Fibroblast of lung (primary cell): ENCODE measurements around the gene PLXNA2. TPM values are rescaled to one million over a fixed set of nuclear protein-coding genes. Genes with fewer than 3 reads are reported as not detected.

Experiments used
- DNase-seq, 2 donors: peaks; one replicate each; pipeline versions ENCODE4 v3.0.0 to v3.0.0-alpha.2; 2010; ENCODE audit warnings: low read depth in 2 of 2
- H2AFZ ChIP-seq: 2 replicates; pipeline ENCODE4 v1.5.1; 2012; ENCODE audit warnings: low read length, control low read depth, inconsistent platforms
- H3K27ac ChIP-seq: 2 replicates; pipeline ENCODE4 v1.5.1; 2011; ENCODE audit warnings: low read length, control low read depth; ENCODE audit not compliant: insufficient read depth
- H3K27me3 ChIP-seq: 2 replicates; pipeline ENCODE4 v1.5.1; 2011; ENCODE audit warnings: mild to moderate bottlenecking, low read length; ENCODE audit not compliant: control insufficient read depth, insufficient read depth
- H3K36me3 ChIP-seq: 2 replicates; pipeline ENCODE4 v1.5.1; 2011; ENCODE audit warnings: low read length; ENCODE audit not compliant: control insufficient read depth, insufficient read depth
- H3K4me1 ChIP-seq: 2 replicates; pipeline ENCODE4 v1.5.1; 2011; ENCODE audit warnings: low read length; ENCODE audit not compliant: control insufficient read depth, insufficient read depth; ENCODE audit errors: extremely low read depth
- H3K4me2 ChIP-seq: 2 replicates; pipeline ENCODE4 v1.5.1; 2011; ENCODE audit warnings: low read length, control low read depth; ENCODE audit not compliant: insufficient read depth; ENCODE audit errors: extremely low read depth
- H3K4me3 ChIP-seq, 4 experiments: fragments of 200-600 bp in 1 of 4; sonication (generic) in 1 of 4; replicated peaks in 1 of 4; 2 replicates each; pipeline ENCODE4 v1.5.1; 2011 to 2016; ENCODE audit warnings: low read length in 4 of 4, low read depth in 3 of 4, mild to moderate bottlenecking in 3 of 4, control low read depth in 2 of 4, inconsistent platforms in 1 of 4, mixed read lengths in 1 of 4; ENCODE audit not compliant: insufficient read depth in 1 of 4; ENCODE audit errors: control extremely low read depth in 1 of 4
- H3K79me2 ChIP-seq: 2 replicates; pipeline ENCODE4 v1.5.1; 2012; ENCODE audit warnings: mild to moderate bottlenecking, low read length, inconsistent platforms; ENCODE audit not compliant: control insufficient read depth, insufficient read depth
- H3K9ac ChIP-seq: 2 replicates; pipeline ENCODE4 v1.5.1; 2011; ENCODE audit warnings: mild to moderate bottlenecking, low read length, control low read depth; ENCODE audit not compliant: insufficient read depth
- H3K9me3 ChIP-seq: 2 replicates; pipeline ENCODE4 v1.5.1; 2012; ENCODE audit warnings: low read depth, low read length; ENCODE audit not compliant: control insufficient read depth, insufficient read depth
- H4K20me1 ChIP-seq: 2 replicates; pipeline ENCODE4 v1.5.1; 2011; ENCODE audit warnings: low read length; ENCODE audit not compliant: control insufficient read depth, insufficient read depth; ENCODE audit errors: extremely low read depth
- CTCF ChIP-seq, 2 donors: IDR thresholded peaks in 1 of 2; conservative IDR thresholded peaks in 1 of 2; 1 replicate in 1 of 2; 2 replicates in 1 of 2; pipeline ENCODE4 v1.5.1; 2011 to 2012; ENCODE audit warnings: low read length in 2 of 2, control low read depth in 1 of 2, inconsistent platforms in 1 of 2, low read depth in 1 of 2, mild to moderate bottlenecking in 1 of 2
- EZH2 ChIP-seq: IDR thresholded peaks from 2 replicates; pipeline ENCODE4 v1.5.1; 2012; ENCODE audit warnings: low read length, control low read depth, mild to moderate bottlenecking; ENCODE audit errors: missing control alignments
- polyA plus RNA-seq, 2 donors: library from polyadenylated mRNA; depleted of rRNA in 1 of 2; stranded (reverse) in 1 of 2; unstranded in 1 of 2; fragments of >200 nt; gene quantifications; 2 replicates each; pipeline ENCODE4 v1.2.1, GENCODE V29; 2011 to 2012; ENCODE audit warnings: missing spikeins in 1 of 2
- total RNA-seq: library from RNA; depleted of rRNA; stranded (reverse); fragments of >200 nt; gene quantifications from 2 replicates; pipeline ENCODE4 v1.2.1, GENCODE V29; 2014

The PLXNA2 gene
- total and polyA plus RNA-seq, 2 donors (not counting 1 experiment from before 2014, with no cell fraction given), result 0.43 to 2.0 TPM

DNA sequence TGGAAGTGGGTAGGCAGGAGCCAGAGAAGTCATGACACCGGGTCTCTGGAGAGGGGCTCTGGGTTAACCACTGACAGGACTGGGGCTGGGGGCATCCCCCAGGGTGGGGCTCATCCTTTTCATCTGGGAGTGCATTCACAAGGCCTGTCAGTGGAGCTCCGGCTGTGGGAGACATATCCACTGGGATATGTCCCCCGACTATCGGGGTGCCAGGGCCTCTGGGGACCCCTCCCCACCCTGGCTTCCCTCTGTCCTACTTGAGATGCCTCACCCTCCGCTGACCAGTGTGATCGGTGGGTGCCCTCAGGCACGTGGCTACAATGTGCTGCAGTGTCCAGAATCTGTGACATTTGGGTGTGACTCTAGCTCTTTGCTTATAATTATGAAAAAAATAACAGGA lies 240.9 kb downstream of the PLXNA2 start:
- Histone ChIP-seq H3K36me3 (no peaks in the 10 kb centered on the region), H3K9me3 (no peaks in the 10 kb centered on the region), H3K27ac (no peak overlapping the region), H3K9ac (no peak overlapping the region), H3K4me3 (no peak overlapping the region), H2AFZ (no peak overlapping the region), H3K79me2 (no peaks in the 10 kb centered on the region), H3K4me2 (no peak overlapping the region), H4K20me1 (no peaks in the 10 kb centered on the region), H3K27me3 (no peaks in the 10 kb centered on the region), H3K4me1 (no peaks in the 10 kb centered on the region)
- DNase-seq, result no peak
- TF ChIP-seq EZH2 (no peak), CTCF (conservative IDR thresholded peaks at IDR 0.05 in 1 of 2, IDR thresholded peaks at IDR 0.05 in 1 of 2; ENCODE audit: low read depth in 1 of 2, low read length in 2 of 2) (no peak)

DNA sequence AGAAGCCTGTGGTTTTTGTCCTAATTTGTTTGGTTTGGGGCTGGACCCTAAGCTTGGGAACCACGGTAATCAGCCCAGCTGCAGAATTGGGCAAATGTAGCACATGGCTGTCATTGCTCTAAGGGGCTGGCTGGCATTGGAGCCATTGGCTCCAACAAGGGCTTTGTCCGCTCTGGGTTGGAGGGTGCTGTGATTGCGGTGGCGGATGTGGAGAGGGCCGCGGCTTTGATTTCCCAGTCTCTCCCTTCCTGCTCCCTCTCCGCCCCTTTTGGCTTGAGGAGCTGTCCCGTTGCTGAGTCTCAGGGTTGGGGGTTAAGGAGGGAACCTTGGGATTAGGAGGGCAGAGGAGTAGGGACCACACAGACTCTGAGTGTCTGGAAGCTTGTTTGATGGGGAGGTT lies 241.5 kb downstream of the PLXNA2 start:
- H3K27me3 ChIP-seq, result no peaks in the 10 kb centered on the region
- H4K20me1 ChIP-seq, result no peaks in the 10 kb centered on the region
- no peaks in the 10 kb centered on the region for H3K79me2 ChIP-seq
- no peak overlapping the region for H3K9ac ChIP-seq
- no peak overlapping the region for H3K4me3 ChIP-seq
- no peak overlapping the region for H3K27ac ChIP-seq
- no peaks in the 10 kb centered on the region for H3K9me3 ChIP-seq
- H2AFZ ChIP-seq, result no peak overlapping the region
- TF ChIP-seq EZH2 (no peak), CTCF (conservative IDR thresholded peaks at IDR 0.05 in 1 of 2, IDR thresholded peaks at IDR 0.05 in 1 of 2; ENCODE audit: low read depth in 1 of 2, low read length in 2 of 2) (no peak)
- no peak for DNase-seq
- H3K36me3 ChIP-seq, result no peaks in the 10 kb centered on the region
- no peak overlapping the region for H3K4me2 ChIP-seq
- H3K4me1 ChIP-seq, result no peaks in the 10 kb centered on the region

GRCh38 chr1:208002078-208002477 lies 242.1 kb downstream of the PLXNA2 start:
- Histone ChIP-seq H4K20me1 (no peaks in the 10 kb centered on the region), H3K4me3 (no peak overlapping the region), H3K79me2 (no peaks in the 10 kb centered on the region), H3K4me1 (no peaks in the 10 kb centered on the region), H3K27ac (no peak overlapping the region), H2AFZ (no peak overlapping the region), H3K4me2 (no peak overlapping the region), H3K9me3 (no peaks in the 10 kb centered on the region), H3K36me3 (no peaks in the 10 kb centered on the region), H3K9ac (no peak overlapping the region), H3K27me3 (no peaks in the 10 kb centered on the region)
- TF ChIP-seq EZH2 (no peak), CTCF (conservative IDR thresholded peaks at IDR 0.05 in 1 of 2, IDR thresholded peaks at IDR 0.05 in 1 of 2; ENCODE audit: low read depth in 1 of 2, low read length in 2 of 2) (no peak)
- no peak for DNase-seq
